A673 (cell line): ENCODE results near the gene SLC43A3. TPM values are rescaled to one million over a fixed set of nuclear protein-coding genes. Genes with fewer than 3 reads are reported as not detected.

Experiments used
- BruUV-seq: library from RNA; stranded (reverse); fragments of 400-500 nt; replicated peaks from 2 replicates; lab custom pipeline; 2021; lab: Mats Ljungman, UMichigan
- CTCF ChIA-PET: fragments of 300-600 bp; sonication (Branson Sonifier 250); formaldehyde crosslinking; loops from one replicate; lab custom pipeline; 2022; ENCODE audit warnings: antibody characterized with exemption; lab: Charles Lee
- POLR2A ChIA-PET: fragments of 300-600 bp; sonication (Branson Sonifier 250); formaldehyde crosslinking; loops from one replicate; lab custom pipeline; 2022; ENCODE audit warnings: antibody characterized with exemption; ENCODE audit not compliant: low non-redundant PET; lab: Charles Lee
- DNase-seq: peaks from one replicate; pipeline ENCODE4 v3.0.0-alpha.2; 2015; ENCODE audit warnings: low spot score
- H3K27ac ChIP-seq: fragments of 200-600 bp; sonication (generic); 2 replicates; pipeline ENCODE4 v1.5.1; 2016; ENCODE audit warnings: mixed run types, low read depth, mild to moderate bottlenecking, mixed read lengths, antibody characterized with exemption, low read length; ENCODE audit not compliant: poor library complexity, severe bottlenecking
- H3K27me3 ChIP-seq: fragments of 200-600 bp; sonication (generic); replicated peaks from 2 replicates; pipeline ENCODE4 v1.6.1; 2017; ENCODE audit warnings: mixed run types, low read depth, mild to moderate bottlenecking, mixed read lengths, antibody characterized with exemption, low read length; ENCODE audit not compliant: insufficient read depth, poor library complexity
- H3K36me3 ChIP-seq: fragments of 200-600 bp; sonication (generic); 2 replicates; pipeline ENCODE4 v1.6.1; 2016; ENCODE audit warnings: mixed run types, mild to moderate bottlenecking, mixed read lengths, antibody characterized with exemption, low read length; ENCODE audit not compliant: insufficient read depth, poor library complexity, severe bottlenecking
- H3K4me1 ChIP-seq: fragments of 200-600 bp; sonication (generic); 2 replicates; pipeline ENCODE4 v1.6.1; 2017; ENCODE audit warnings: mixed run types, mild to moderate bottlenecking, mixed read lengths, antibody characterized with exemption, low read length; ENCODE audit not compliant: insufficient read depth, poor library complexity, severe bottlenecking
- H3K4me3 ChIP-seq: fragments of 200-600 bp; sonication (generic); 2 replicates; pipeline ENCODE4 v1.5.1; 2016; ENCODE audit warnings: low read depth, mixed run types, mild to moderate bottlenecking, mixed read lengths, low read length; ENCODE audit not compliant: poor library complexity, severe bottlenecking
- H3K9me3 ChIP-seq: fragments of 200-600 bp; sonication (generic); 2 replicates; pipeline ENCODE4 v1.6.1; 2016; ENCODE audit warnings: mixed run types, low read depth, mild to moderate bottlenecking, mixed read lengths, antibody characterized with exemption, low read length; ENCODE audit not compliant: poor library complexity, severe bottlenecking
- CTCF ChIP-seq: fragments of 300-800, 200-600 bp; sonication (generic); conservative IDR thresholded peaks from 2 replicates; pipeline ENCODE4 v1.5.1; 2017; ENCODE audit warnings: low read depth, mild to moderate bottlenecking, antibody characterized with exemption, low read length, moderate library complexity, mixed read lengths
- EZH2 ChIP-seq: fragments of 200-600 bp; sonication (generic); IDR thresholded peaks from 2 replicates; pipeline ENCODE4 v1.6.1; 2017; ENCODE audit warnings: borderline replicate concordance, low read depth, mild to moderate bottlenecking, mixed read lengths, antibody characterized with exemption, low read length; ENCODE audit not compliant: poor library complexity, severe bottlenecking
- intact Hi-C: fragments of 100-400 bp; cut with micrococcal nuclease; formaldehyde crosslinking; loops from one replicate; pipeline ENCODE4 v1.10.0; 2022; ENCODE audit not compliant: unreplicated experiment
- total RNA-seq: library from RNA; stranded (reverse); gene quantifications from 2 replicates; pipeline ENCODE4 v1.2.3, GENCODE V29; 2021

The SLC43A3 gene
- total RNA-seq, 1 experiment from 2014 or later: 142 TPM

DNA sequence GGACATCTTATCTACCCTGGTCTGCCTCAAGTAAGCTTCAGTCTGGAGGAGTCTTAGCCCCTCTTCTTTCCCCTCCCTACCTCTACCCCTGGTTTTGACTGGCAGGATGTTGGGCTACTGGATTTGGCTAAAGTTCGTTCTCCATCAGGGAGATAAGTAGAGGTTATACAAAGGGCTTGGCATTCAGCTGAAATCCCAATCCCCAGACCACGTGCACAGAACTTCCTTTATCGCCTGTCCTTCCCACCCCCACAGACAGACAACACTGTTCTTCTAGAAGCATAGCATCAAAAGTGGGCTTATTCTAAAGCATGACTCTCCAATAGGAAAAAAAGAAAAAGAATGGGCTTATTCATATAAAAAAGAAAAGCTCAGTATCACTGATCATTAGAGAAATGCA is 53.8 kb downstream of the SLC43A3 start:
- TF ChIP-seq EZH2: no peak
- TF ChIP-seq CTCF: no peak
- Histone ChIP-seq H3K27ac (no peak overlapping the region), H3K36me3 (no peaks in the 10 kb centered on the region), H3K9me3 (no peaks in the 10 kb centered on the region), H3K4me3 (no peak overlapping the region), H3K27me3 (peaks cover 15% of the 10 kb centered on the region), H3K4me1 (no peaks in the 10 kb centered on the region)
- DNase-seq: no peak
- intact Hi-C loops: no loop called here
- ChIA-PET CTCF (no interaction called here), POLR2A (no interaction called here)
- BruUV-seq: no TSS peak

- no peak overlapping the region for H3K27ac ChIP-seq
- no peaks in the 10 kb centered on the region for H3K4me1 ChIP-seq
- DNase-seq: no peak
- H3K4me3 ChIP-seq: no peak overlapping the region
- BruUV-seq: no TSS peak
- intact Hi-C loops: no loop called here
- H3K27me3 ChIP-seq: no peaks in the 10 kb centered on the region
- TF ChIP-seq CTCF: no peak
- no peak for TF ChIP-seq EZH2
- ChIA-PET CTCF (no interaction called here), POLR2A (no interaction called here)
- no peaks in the 10 kb centered on the region for H3K9me3 ChIP-seq
- H3K36me3 ChIP-seq: no peaks in the 10 kb centered on the region
Measured at GRCh38 chr11:57370941-57371340, 56.0 kb downstream of the SLC43A3 start.

GRCh38 chr11:57370251-57370650 is 56.7 kb downstream of the SLC43A3 start:
- Histone ChIP-seq H3K4me3 (no peak overlapping the region), H3K36me3 (no peaks in the 10 kb centered on the region), H3K4me1 (no peaks in the 10 kb centered on the region), H3K27me3 (no peaks in the 10 kb centered on the region), H3K9me3 (no peaks in the 10 kb centered on the region), H3K27ac (no peak overlapping the region)
- no TSS peak for BruUV-seq
- TF ChIP-seq CTCF (no peak), EZH2 (no peak)
- DNase-seq: no peak
- intact Hi-C loops: no loop called here
- ChIA-PET POLR2A (no interaction called here), CTCF (no interaction called here)
